Memory B cell (primary cell): ENCODE results near the gene PKIB.
A peak's percentile ranks its signal among the peaks of the same experiment; 100 is the strongest.
"Not testable (repeated sequence)": the region's sequence is repeated elsewhere in the genome, so short reads cannot be mapped to it uniquely, and the experiment has no call there.

Experiments
- ATAC-seq: fragments of 150-1000 bp; cut with Tn5 transposase; 2 replicates; pipeline ENCODE4 v1.10.0; 2021; ENCODE audit warnings: low read depth, mild to moderate bottlenecking, moderate library complexity
- DNase-seq, 2 donors: peaks; one replicate each; pipeline ENCODE4 v3.0.0; 2022; ENCODE audit warnings: low spot score in 2 of 2
- H3K27ac Mint-ChIP-seq: one replicate; pipeline ENCODE4 v1.8.0; 2022; ENCODE audit warnings: mild to moderate bottlenecking, moderate library complexity, mixed read lengths
- H3K27me3 Mint-ChIP-seq: one replicate; pipeline ENCODE4 v1.8.0; 2022; ENCODE audit warnings: mixed read lengths
- H3K36me3 Mint-ChIP-seq: one replicate; pipeline ENCODE4 v1.8.0; 2022; ENCODE audit warnings: mild to moderate bottlenecking, mixed read lengths
- H3K4me1 Mint-ChIP-seq: one replicate; pipeline ENCODE4 v1.8.0; 2022; ENCODE audit warnings: mixed read lengths
- H3K4me3 Mint-ChIP-seq: one replicate; pipeline ENCODE4 v1.8.0; 2022; ENCODE audit warnings: mild to moderate bottlenecking, moderate library complexity, mixed read lengths
- H3K9me3 Mint-ChIP-seq: one replicate; pipeline ENCODE4 v1.8.0; 2022; ENCODE audit warnings: mixed read lengths

The PKIB gene, protein sequence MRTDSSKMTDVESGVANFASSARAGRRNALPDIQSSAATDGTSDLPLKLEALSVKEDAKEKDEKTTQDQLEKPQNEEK

DNA sequence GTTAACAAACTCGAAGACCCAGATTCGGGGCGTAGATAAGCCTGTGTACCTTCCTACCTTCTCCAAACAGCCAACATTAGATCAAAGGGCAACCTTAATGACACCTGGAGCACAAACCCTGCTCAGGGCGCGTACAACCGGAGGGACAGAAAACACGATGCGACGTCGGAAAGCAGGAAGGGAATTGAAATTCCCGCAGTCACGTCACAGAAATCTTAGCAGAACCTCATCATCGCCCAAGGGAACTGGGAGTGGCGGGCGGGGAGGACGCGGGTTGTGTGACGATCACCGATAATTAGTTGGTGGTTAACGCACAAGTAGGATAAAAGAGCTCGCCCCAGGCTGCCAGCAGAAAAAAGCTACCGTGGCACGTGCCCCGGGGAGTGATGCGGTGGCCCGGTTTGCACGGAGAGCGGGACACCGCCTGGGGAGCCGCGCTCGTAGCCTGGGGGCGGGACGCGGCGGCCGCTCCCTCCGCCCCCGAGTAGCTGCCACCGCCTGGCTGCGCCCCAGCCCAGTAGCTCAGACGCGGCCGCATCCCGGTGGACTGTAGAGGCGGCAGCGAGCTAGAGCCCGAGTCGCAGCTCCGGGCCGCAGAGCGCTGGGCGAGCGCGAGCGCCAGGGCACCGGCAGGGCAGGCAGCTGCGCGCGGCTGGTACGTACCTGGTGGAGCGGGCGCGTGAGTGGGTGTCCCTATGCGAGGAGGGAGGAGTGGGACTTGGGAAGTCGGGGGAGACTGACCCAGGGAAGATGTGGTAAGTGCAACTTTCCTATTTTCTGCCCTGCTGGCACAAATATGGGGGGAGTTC lies at the start of gene PKIB:
Gene PKIB (plus strand): TSS at position 525 of the 809 bp plus-strand sequence. CDS start 107,390 bp downstream, outside the sequence.
- Mint-ChIP-seq H3K27me3 (peaks cover 5% of the 10 kb centered on the region), H3K27ac (no peak within 1 kb of the TSS), H3K4me1 (peaks cover 15% of the 10 kb centered on the region), H3K9me3 (peaks cover 2% of the 10 kb centered on the region), H3K4me3 (peak within 1 kb of the TSS; percentile 92), H3K36me3 (no peaks in the 10 kb centered on the region)
- ATAC-seq (peak; percentile 88), DNase-seq (peak; percentile 17 to 25)

DNA sequence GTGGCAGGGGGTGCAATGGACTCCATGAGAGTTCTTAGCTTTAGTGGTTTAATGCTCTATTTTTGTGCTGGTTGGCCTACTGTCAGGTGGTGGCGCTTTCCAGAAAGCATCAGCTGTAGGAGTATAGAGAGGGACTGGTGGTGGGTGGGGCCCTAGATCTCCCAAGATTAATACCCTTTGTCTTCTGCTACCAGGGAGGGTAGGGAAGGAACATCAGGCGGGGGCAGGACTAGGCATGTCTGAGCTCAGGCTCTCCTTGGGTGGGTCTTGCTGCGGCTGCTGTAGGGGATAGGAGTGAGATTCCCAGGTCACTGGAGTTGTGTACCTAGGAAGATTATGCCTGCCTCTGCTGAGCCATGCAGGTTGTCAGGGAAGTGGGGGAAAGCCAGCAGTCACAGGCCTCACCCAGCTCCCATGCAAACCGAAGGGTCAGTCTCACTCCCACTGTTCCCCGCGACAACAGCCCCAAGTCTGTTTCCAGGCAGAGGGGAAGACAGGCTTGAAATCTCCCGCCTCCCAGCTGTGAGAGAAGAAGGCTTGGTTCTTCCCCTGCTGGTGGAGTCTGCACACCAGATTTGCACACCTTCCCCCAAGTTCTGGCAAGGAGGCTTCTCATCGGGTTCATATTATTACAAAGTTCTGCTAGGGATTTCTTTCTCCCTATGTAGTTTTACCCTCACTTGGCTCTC lies 46.7 kb upstream of the PKIB start:
- Mint-ChIP-seq H3K27me3 (peaks cover 2% of the 10 kb centered on the region), H3K27ac (no peak overlapping the region), H3K4me1 (no peaks in the 10 kb centered on the region), H3K9me3 (peaks cover 16% of the 10 kb centered on the region), H3K36me3 (no peaks in the 10 kb centered on the region), H3K4me3 (no peak overlapping the region)
- ATAC-seq (no peak), DNase-seq (no peak)

DNA sequence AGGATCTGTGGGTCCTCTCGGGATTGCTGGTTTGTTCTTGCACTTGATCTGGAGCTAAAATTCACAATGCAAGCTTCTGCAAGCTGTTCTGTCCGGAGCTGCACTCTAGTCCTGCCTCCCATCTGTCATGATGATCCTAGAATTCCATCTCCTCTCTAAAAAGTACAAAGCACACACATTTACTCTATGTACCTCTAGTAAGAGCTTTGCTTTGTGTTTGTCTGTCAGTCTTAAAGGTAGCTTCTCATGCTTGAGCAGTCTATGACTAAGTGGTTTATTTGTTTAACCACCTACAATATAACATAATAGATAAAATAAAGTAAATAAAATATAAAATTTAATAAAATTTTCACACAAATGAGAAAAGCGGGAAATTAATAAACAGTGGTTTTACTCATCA lies 46.0 kb upstream of the PKIB start:
- Mint-ChIP-seq H3K27me3 (peaks cover 2% of the 10 kb centered on the region), H3K36me3 (no peaks in the 10 kb centered on the region), H3K9me3 (peaks cover 13% of the 10 kb centered on the region), H3K4me1 (no peaks in the 10 kb centered on the region), H3K4me3 (no peak overlapping the region), H3K27ac (no peak overlapping the region)
- no peak for DNase-seq
- no peak for ATAC-seq

DNA sequence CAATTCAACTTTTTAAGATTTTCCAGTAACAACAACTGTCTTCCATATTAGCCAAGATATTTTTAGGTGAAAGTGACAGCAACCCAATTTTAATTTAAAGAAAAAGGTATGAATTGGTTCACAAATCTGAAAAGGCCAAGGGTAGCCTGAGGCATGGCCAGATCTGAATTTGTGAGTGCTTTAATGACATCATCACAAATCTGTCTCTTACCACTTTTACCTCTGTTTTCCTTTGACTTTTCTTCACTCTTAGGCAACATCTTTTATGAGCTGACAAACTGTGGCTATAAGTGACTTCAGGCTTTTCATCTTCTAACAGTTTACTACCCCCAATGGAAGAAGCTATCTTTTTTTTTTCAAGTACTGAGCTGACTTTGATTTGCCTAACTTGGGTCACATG lies 44.5 kb upstream of the PKIB start:
- H3K36me3 Mint-ChIP-seq = no peaks in the 10 kb centered on the region
- no peaks in the 10 kb centered on the region for H3K4me1 Mint-ChIP-seq
- H3K9me3 Mint-ChIP-seq = peaks cover 8% of the 10 kb centered on the region
- H3K27me3 Mint-ChIP-seq = peaks cover 2% of the 10 kb centered on the region
- no peak overlapping the region for H3K4me3 Mint-ChIP-seq
- ATAC-seq (no peak), DNase-seq (no peak)
- H3K27ac Mint-ChIP-seq = no peak overlapping the region

DNA sequence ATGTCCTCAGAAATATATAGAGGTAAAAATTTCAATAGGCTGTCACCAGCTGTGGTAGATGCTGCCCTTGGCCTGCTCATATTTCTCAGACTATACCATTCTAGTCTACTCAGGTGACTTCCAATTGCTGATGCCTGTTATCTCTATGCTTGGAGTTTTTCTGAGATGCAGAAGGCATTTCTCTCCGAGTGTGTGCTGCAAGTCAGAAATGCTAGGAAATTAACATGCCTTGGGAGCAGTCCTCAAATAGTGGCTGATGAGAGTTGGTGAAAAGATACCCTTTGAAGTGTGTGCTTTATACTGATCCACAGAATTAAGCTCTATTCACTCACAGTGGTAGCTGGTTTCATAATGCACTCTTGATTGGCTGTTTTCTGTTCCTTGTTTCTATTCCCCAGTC lies 43.2 kb upstream of the PKIB start:
- H3K27me3 Mint-ChIP-seq = peaks cover 2% of the 10 kb centered on the region
- no peaks in the 10 kb centered on the region for H3K36me3 Mint-ChIP-seq
- no peak overlapping the region for H3K27ac Mint-ChIP-seq
- no peak overlapping the region for H3K4me3 Mint-ChIP-seq
- H3K9me3 Mint-ChIP-seq = peaks cover 6% of the 10 kb centered on the region
- peaks cover 3% of the 10 kb centered on the region for H3K4me1 Mint-ChIP-seq
- no peak for ATAC-seq
- no peak for DNase-seq

DNA sequence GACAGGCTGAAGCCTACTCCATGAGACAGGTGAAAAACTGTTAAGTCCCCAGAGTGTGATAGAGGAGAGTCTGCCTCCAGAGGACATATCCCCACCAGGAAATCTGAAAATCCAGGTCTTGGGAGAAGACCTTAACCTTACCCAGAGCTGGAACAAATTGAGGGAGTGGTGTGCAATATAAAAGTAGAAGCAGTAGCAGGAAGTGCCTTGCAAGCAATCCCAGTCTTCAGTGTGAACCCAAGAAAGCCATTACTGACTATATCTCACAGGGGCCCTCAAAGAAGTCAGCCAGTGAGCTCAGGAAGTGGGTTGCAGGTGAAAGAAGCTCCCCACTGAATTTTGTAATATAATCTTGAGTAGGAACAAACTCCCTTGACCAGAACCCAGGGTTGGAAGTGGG lies 41.9 kb upstream of the PKIB start:
- no peak overlapping the region for H3K27ac Mint-ChIP-seq
- peaks cover 3% of the 10 kb centered on the region for H3K4me1 Mint-ChIP-seq
- H3K27me3 Mint-ChIP-seq = peaks cover 2% of the 10 kb centered on the region

DNA sequence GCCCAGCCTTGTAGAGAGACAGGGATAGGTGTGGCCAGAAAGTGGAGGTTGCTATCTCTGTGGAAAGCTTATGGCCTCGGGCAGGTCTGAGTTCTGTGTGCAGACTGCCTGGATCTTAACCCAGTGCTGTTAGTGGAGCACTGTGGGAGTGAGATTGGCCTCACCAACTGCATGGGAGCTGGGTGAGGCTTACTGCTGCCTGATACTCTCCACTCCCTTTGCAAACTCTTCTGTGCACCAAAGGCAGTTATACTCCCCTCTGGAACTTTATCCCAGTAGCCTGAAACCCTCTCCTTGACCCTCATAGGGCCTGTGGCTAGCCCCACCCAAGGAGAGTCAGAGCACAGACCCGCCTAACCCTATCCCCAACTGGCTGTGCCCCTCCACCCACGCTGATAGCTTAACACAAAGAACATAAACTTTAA lies 41.4 kb upstream of the PKIB start:
- Mint-ChIP-seq H3K36me3 (no peaks in the 10 kb centered on the region), H3K4me1 (peaks cover 3% of the 10 kb centered on the region), H3K4me3 (no peak overlapping the region), H3K9me3 (peaks cover 3% of the 10 kb centered on the region), H3K27me3 (peaks cover 2% of the 10 kb centered on the region), H3K27ac (no peak overlapping the region)
- no peak for DNase-seq
- no peak for ATAC-seq

More for the DNA sequence above, 41.9 kb upstream of the PKIB start:
- Mint-ChIP-seq H3K4me3 (no peak overlapping the region), H3K36me3 (no peaks in the 10 kb centered on the region), H3K9me3 (peaks cover 3% of the 10 kb centered on the region)
- no peak for DNase-seq
- no peak for ATAC-seq

DNA sequence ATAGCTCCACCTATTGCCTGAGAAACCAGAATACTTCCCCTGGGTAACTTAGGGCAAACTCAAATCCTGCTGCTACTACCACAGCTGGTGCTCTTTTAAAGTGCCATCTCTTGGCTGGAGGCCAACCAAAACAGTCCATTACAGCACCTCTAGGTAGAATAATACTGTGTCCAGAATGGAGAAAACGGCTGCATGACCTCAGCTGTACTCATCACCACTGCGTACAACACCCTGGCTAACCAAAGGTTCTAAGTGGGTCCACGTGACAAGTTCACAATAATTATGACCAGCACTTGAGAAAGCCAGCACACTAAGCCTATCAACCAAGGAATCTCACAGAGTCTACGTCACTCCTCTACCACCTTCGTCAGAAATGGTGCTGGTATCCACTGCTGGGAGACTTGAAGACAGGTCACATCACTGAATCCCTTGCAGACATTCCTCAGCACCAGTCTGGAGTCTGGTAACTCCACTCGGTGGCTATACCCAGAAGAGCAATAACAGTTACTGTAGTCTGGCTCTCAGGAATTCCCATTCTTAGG lies 40.9 kb upstream of the PKIB start:
- H3K4me3 Mint-ChIP-seq = no peak overlapping the region
- peaks cover 3% of the 10 kb centered on the region for H3K4me1 Mint-ChIP-seq
- DNase-seq (no peak), ATAC-seq (no peak)
- H3K9me3 Mint-ChIP-seq = peaks cover 5% of the 10 kb centered on the region
- peaks cover 2% of the 10 kb centered on the region for H3K27me3 Mint-ChIP-seq
- no peak overlapping the region for H3K27ac Mint-ChIP-seq
- no peaks in the 10 kb centered on the region for H3K36me3 Mint-ChIP-seq

DNA sequence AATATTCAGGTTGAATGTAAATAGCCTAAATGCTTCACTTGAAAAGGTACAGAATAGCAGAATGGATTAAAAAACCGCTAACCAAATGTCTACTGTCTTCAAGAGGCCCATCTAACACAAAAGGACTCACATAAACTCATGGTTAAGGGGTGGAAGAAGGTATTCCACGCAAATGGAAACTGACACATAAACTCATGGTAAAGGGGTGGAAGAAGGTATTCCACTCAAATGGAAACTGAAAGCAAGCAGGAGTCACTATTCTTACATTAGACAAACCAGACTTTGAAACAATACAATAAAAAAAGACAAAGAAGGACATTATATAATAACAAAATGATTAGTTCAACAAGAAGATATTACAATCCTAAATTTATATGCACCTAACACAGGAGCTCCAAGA lies 38.3 kb upstream of the PKIB start:
- Mint-ChIP-seq H3K9me3 (peaks cover 8% of the 10 kb centered on the region), H3K4me1 (peaks cover 3% of the 10 kb centered on the region), H3K27me3 (peaks cover 1% of the 10 kb centered on the region), H3K27ac (no peak overlapping the region), H3K4me3 (no peak overlapping the region), H3K36me3 (no peaks in the 10 kb centered on the region)
- no peak for ATAC-seq
- no peak for DNase-seq

DNA sequence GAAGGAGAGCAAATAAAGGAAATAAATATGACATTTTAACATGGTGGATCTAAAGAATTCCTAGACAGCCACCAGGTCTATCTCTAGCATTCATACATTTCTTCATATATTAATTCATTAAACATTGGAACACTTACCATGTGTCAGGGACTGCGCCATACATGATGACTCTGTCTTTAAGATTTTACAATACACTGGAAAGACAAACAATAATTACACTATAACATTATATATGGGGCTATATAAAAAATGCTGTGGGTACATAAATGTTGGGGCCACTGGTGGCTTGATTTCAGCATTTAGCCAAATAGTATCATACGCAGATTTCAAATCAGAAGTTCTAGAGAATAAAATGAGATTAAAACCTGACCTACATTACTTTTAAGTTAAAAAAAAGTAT lies 33.3 kb upstream of the PKIB start:
- Mint-ChIP-seq H3K27me3 (peaks cover 1% of the 10 kb centered on the region), H3K4me3 (no peak overlapping the region), H3K9me3 (peaks cover 15% of the 10 kb centered on the region), H3K27ac (no peak overlapping the region), H3K36me3 (peaks cover 3% of the 10 kb centered on the region), H3K4me1 (peaks cover under 1% of the 10 kb centered on the region)
- ATAC-seq (no peak), DNase-seq (no peak)

DNA sequence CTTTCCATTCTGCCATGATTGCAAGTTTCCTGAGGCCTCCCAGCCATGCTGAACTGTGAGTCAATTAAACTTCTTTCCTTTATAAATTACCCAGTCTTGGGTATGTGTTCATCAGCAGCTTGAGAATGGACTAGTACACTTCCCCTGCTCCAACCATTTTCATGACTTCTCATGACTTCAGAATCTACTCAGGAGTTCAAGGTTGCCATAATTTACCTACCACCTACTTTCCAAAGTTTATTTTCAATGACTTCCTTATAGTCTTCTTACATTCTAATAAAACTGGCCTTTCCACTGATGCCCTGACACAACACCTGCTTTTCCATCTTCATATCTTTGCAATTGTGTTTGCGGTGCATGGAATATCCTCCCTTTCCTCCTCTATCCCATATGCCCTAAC lies 31.2 kb upstream of the PKIB start:
- H3K9me3 Mint-ChIP-seq = peaks cover 11% of the 10 kb centered on the region
- no peak for DNase-seq
- H3K27me3 Mint-ChIP-seq = peaks cover 1% of the 10 kb centered on the region
- no peak for ATAC-seq
- H3K4me3 Mint-ChIP-seq = no peak overlapping the region
- no peaks in the 10 kb centered on the region for H3K4me1 Mint-ChIP-seq
- H3K27ac Mint-ChIP-seq = no peak overlapping the region
- peaks cover 3% of the 10 kb centered on the region for H3K36me3 Mint-ChIP-seq

DNA sequence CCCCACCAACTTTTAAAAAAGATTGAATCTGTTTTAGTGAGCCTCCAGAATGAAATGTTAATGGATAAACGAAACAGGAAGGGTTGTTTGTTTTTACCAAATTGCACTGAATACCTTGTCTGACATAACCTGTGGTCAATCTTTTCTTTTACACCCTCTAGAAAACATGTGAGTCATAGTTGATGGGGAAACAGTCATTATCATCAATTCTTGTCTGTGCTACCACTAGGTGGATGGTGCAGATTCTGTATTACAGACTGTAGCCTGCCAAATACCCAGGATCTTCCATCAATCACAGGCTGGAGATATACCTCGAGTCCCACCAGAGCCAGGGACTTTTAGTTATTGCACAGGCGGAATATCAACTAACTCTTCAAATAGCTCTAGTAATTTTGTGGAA lies 29.5 kb upstream of the PKIB start:
- no peaks in the 10 kb centered on the region for H3K4me1 Mint-ChIP-seq
- peaks cover 1% of the 10 kb centered on the region for H3K27me3 Mint-ChIP-seq
- no peak overlapping the region for H3K4me3 Mint-ChIP-seq
- H3K9me3 Mint-ChIP-seq = peaks cover 9% of the 10 kb centered on the region
- DNase-seq (no peak), ATAC-seq (no peak)
- peaks cover 3% of the 10 kb centered on the region for H3K36me3 Mint-ChIP-seq
- no peak overlapping the region for H3K27ac Mint-ChIP-seq

DNA sequence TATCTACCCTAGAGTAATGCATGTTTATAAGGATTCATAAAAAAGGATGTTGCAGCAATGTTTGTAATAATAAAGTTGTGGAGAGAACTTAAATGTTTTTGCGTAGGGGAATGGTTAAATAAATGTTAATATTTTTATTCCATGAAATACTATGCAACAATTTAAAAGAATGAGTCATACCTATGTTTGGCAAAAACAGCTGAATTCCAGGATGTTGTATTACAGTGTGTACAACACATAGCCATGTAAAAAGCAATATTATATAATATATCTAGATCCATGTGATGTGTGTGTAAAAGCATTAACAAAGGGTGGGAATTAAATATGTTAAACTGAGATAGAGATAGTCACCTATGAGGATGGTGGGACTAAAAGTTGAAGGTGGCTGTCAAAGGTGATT lies 21.1 kb upstream of the PKIB start:
- peaks cover 2% of the 10 kb centered on the region for H3K27me3 Mint-ChIP-seq
- no peak overlapping the region for H3K27ac Mint-ChIP-seq
- H3K4me3 Mint-ChIP-seq = no peak overlapping the region
- ATAC-seq = no peak
- DNase-seq = no peak
- no peaks in the 10 kb centered on the region for H3K4me1 Mint-ChIP-seq
- no peaks in the 10 kb centered on the region for H3K9me3 Mint-ChIP-seq
- no peaks in the 10 kb centered on the region for H3K36me3 Mint-ChIP-seq

DNA sequence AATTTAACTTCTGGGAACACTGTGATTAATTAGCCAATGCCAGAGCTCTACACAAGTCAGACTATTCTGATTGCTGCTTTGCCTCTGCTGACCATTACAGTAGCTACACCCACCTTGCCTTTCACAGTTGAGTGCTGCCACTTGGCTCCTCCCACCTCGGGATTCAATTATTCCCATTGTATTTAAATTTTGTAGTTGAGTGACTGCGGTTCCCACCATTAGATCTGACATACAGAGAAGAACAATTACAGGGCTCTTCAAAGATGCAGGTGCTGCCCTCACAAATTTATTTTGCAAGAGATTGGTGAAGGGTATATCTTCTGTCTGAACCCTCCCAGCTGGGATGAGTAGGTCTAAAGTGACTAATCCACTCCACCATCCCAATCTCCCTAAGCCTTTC lies 11.9 kb upstream of the PKIB start:
- not testable (repeated sequence) for H3K36me3 Mint-ChIP-seq, H3K9me3 Mint-ChIP-seq, H3K27ac Mint-ChIP-seq, H3K27me3 Mint-ChIP-seq, DNase-seq, H3K4me1 Mint-ChIP-seq, ATAC-seq, H3K4me3 Mint-ChIP-seq
